Lower leg skin (tissue), 4 donors: ENCODE data around the gene FICD. TPM values are rescaled to one million over a fixed set of nuclear protein-coding genes. Genes with fewer than 3 reads are reported as not detected.
"Not testable (repeated sequence)": the region's sequence is repeated elsewhere in the genome, so short reads cannot be mapped to it uniquely, and the experiment has no call there.

ENCODE experiments used
- DNase-seq, 2 donors: peaks; one replicate each; pipeline ENCODE4 v3.0.0-alpha.2; 2019; ENCODE audit warnings: low spot score in 2 of 2
- H3K4me3 ChIP-seq: fragments of 200-600 bp; sonication (generic); 2 replicates; pipeline ENCODE4 v1.5.1; 2017; ENCODE audit warnings: mild to moderate bottlenecking, low read depth; ENCODE audit not compliant: poor library complexity, severe bottlenecking
- CTCF ChIP-seq, 3 donors: fragments of 450-650 bp; IDR thresholded peaks; one replicate each; pipeline ENCODE4 v1.5.1; 2016; ENCODE audit warnings: antibody characterized with exemption in 3 of 3, mild to moderate bottlenecking in 3 of 3, moderate library complexity in 2 of 3
- POLR2A ChIP-seq, 2 donors: fragments of 450-650 bp; IDR thresholded peaks; one replicate each; pipeline ENCODE4 v1.6.1; 2016 to 2017; ENCODE audit warnings: antibody characterized with exemption in 2 of 2, mild to moderate bottlenecking in 1 of 2, moderate library complexity in 1 of 2
- WGBS, 2 donors: methylation state at CpG; one replicate each; pipeline ENCODE4 v1.1.5; 2018; 5-methylcytosine and 5-hydroxymethylcytosine counted together
- intact Hi-C: fragments of 100-400 bp; cut with DNase I; formaldehyde crosslinking; loops from one replicate; pipeline ENCODE4 v1.15.0; 2023; ENCODE audit warnings: low total_unique reads
- total RNA-seq, 4 donors: library from RNA; depleted of rRNA; stranded (reverse); fragments of >200 nt; gene quantifications; one replicate each; pipeline ENCODE4 v1.1.0, GENCODE V29; 2016

Gene FICD
- total RNA-seq, 4 donors from 2014 or later, result 1.8 to 5.2 (median 3.6) TPM

DNA sequence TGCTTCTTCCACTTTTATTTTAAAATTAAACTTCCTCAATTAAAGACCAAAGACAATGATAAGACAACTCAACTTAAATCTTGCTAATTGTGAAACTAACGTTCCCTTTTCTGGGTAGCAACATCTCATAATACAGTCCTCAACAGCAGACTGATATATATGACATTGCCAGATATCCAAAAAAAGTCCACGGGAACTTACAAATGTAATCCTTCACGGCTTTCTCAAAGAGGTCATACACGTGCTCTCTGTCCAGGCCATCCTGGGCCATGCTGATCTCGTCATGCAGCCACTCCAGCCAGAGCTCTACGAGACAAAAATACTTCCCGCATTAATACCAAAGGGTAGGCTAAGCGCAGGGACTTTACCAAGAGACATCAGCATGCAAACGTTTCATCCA is 32.6 kb downstream of the FICD start:
- 78 to 80% methylated on average over 9 of the region's 9 CpGs for WGBS, 2 donors
- intact Hi-C loops, result no loop called here
- no peak overlapping the region for H3K4me3 ChIP-seq
- DNase-seq, result no peak
- TF ChIP-seq POLR2A (IDR thresholded peaks at IDR 0.05) (no peak), CTCF (IDR thresholded peaks at IDR 0.05) (no peak)

DNA sequence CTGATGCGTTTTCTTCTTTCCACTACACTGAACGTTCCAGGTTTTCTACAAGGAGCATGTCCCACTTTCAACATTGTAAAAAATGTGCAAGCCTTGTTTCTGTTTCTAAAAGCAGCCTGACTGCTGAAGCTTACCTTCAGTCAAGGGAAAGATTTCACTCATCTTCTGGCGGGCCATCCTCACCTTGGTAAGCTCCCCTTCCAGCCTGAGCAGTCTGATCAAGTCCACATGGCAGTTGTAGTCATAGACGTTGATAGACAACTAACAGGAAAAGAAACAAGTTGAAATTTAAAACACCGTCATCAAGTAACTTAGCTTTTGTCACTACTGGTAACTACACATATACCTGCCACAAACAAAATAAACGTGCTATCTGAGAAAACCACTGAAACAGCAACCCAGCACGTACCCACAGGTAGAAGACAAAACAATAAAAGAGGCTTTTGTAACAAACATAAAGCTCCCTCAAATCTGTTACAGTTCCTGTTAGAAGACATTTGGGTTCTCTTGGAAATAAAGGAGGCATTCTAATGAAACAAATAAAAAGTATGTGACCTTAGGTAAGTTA is 34.0 kb downstream of the FICD start:
- intact Hi-C loops, result no loop called here
- DNase-seq, result no peak
- no peak overlapping the region for H3K4me3 ChIP-seq
- TF ChIP-seq CTCF (IDR thresholded peaks at IDR 0.05), result no peak
- TF ChIP-seq POLR2A (IDR thresholded peaks at IDR 0.05), result no peak
- WGBS, 2 donors, result 65 to 68% methylated on average over 7 of the region's 7 CpGs

- intact Hi-C loops, result no loop called here
- no peak for DNase-seq
- 71 to 73% methylated on average over 5 of the region's 5 CpGs for WGBS, 2 donors
- TF ChIP-seq POLR2A (IDR thresholded peaks at IDR 0.05), result no peak
- TF ChIP-seq CTCF (IDR thresholded peaks at IDR 0.05), result no peak
- no peak overlapping the region for H3K4me3 ChIP-seq
Observed at GRCh38 chr12:108551535-108551934, 36.5 kb downstream of the FICD start.

- H3K4me3 ChIP-seq, result no peak overlapping the region
- 87 to 93% methylated on average over 5 of the region's 5 CpGs for WGBS, 2 donors
- no peak for TF ChIP-seq POLR2A (IDR thresholded peaks at IDR 0.05)
- TF ChIP-seq CTCF (IDR thresholded peaks at IDR 0.05), result no peak
- DNase-seq, result no peak
- intact Hi-C loops, result no loop called here
Observed at GRCh38 chr12:108553799-108554198, 38.7 kb downstream of the FICD start.

- H3K4me3 ChIP-seq, DNase-seq, intact Hi-C loops: not testable (repeated sequence)
- 87 to 90% methylated on average over 9 of the region's 9 CpGs for WGBS, 2 donors
Observed at GRCh38 chr12:108555383-108555782, 40.3 kb downstream of the FICD start.

DNA sequence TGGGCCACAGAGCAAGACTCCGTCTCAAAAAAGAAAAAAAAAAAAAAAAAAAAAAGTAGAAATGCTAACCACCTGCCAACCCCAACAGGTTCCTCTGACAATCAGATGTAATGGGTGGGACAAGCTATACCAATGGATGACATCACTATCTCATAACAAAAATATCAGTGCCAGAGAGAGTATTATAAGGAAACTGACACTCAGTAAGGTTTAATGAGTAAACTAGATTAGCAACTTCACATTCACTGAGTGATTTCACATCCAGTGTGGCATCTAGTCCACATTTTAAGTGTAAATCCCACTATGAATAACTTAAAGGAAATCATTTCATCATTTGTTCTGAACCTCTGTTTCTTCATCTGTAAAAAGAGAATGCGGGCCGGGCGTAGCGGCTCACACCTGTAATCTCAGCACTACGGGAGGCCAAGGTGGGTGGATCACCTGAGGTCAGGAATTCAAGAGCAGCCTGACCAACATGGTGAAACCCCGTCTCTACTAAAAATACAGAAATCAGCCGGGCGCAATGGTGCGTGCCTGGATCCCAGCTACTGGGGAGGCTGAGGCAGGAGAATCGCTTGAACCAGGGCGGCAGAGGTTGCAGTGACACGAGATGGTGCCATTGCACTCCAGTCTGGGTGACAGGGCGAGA is 44.1 kb downstream of the FICD start:
- TF ChIP-seq POLR2A (IDR thresholded peaks at IDR 0.05), result no peak
- TF ChIP-seq CTCF (IDR thresholded peaks at IDR 0.05), result no peak
- intact Hi-C loops, result no loop called here
- no peak for DNase-seq
- WGBS, 2 donors, result 81 to 83% methylated on average over 14 of the region's 14 CpGs
- H3K4me3 ChIP-seq, result no peak overlapping the region
